Vagina (tissue), 2 donors: ENCODE measurements around the gene IL32.

Experiments used
- POLR2AphosphoS5 ChIP-seq, 2 donors: sonication (generic); formaldehyde crosslinking; IDR thresholded peaks; one replicate each; pipeline ENCODE4 v1.9.0; 2017; ENCODE audit warnings: antibody characterized with exemption in 2 of 2, mild to moderate bottlenecking in 2 of 2, low read depth in 1 of 2; ENCODE audit not compliant: insufficient read depth in 1 of 2
- TF ChIP-seq, protein P1 (sequence below), 3 experiments: fragments of 450-650 bp in 2 of 3; fragments of 200-600 bp in 1 of 3; sonication (generic) in 1 of 3; IDR thresholded peaks; one replicate each; pipeline ENCODE4 v1.5.1; 2017 to 2019; ENCODE audit warnings: antibody characterized with exemption in 3 of 3, mild to moderate bottlenecking in 2 of 3, moderate library complexity in 2 of 3

DNA sequence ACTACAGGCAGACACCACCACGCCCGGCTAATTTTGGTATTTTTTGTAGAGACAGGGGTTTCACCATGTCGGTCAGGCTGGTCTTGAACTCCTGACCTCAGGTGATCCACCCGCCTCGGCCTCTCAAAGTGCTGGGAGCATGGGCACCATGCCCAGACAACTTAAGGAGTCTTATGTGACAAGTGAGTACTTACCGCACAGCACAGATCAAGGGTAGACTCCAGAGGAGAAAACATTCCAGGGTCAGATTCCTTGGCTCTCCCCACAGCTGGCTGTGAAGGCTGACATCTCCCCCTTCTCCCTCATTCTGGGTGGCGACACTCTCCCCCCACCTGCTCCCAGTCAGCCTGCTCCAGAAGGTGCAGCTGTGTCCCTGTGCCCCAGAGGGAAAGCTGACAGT, 23.0 kb downstream of the IL32 start:
- TF ChIP-seq, protein P1, sequence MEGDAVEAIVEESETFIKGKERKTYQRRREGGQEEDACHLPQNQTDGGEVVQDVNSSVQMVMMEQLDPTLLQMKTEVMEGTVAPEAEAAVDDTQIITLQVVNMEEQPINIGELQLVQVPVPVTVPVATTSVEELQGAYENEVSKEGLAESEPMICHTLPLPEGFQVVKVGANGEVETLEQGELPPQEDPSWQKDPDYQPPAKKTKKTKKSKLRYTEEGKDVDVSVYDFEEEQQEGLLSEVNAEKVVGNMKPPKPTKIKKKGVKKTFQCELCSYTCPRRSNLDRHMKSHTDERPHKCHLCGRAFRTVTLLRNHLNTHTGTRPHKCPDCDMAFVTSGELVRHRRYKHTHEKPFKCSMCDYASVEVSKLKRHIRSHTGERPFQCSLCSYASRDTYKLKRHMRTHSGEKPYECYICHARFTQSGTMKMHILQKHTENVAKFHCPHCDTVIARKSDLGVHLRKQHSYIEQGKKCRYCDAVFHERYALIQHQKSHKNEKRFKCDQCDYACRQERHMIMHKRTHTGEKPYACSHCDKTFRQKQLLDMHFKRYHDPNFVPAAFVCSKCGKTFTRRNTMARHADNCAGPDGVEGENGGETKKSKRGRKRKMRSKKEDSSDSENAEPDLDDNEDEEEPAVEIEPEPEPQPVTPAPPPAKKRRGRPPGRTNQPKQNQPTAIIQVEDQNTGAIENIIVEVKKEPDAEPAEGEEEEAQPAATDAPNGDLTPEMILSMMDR (IDR thresholded peaks at IDR 0.05): no peak
- TF ChIP-seq POLR2AphosphoS5 (IDR thresholded peaks at IDR 0.05; ENCODE audit: insufficient read depth in 1 of 2, low read depth in 1 of 2): no peak
